HepG2 (cell line): Measurements from ENCODE around the gene SMPD3. TPM values are rescaled to one million over a fixed set of nuclear protein-coding genes. Genes with fewer than 3 reads are reported as not detected.

Source experiments
- ATAC-seq: fragments of 200-7000 bp; cut with Tn5 transposase; 3 replicates; pipeline ENCODE4 v1.9.1; 2020; ENCODE audit warnings: mild to moderate bottlenecking, moderate library complexity
- BruUV-seq: library from RNA; stranded (reverse); fragments of 400-500 nt; replicated peaks from 2 replicates; lab custom pipeline; 2021; lab: Mats Ljungman, UMichigan
- CTCF ChIA-PET: fragments of 300-600 bp; formaldehyde crosslinking; extraction: SDS; loops from one replicate; lab custom pipeline; 2021; ENCODE audit warnings: low total read pairs, inconsistent platforms, low intra/inter-chr PET ratio; lab: Yijun Ruan, JAX
- POLR2A ChIA-PET: fragments of 350-600 bp; sonication (Branson Sonifier 250); formaldehyde crosslinking; loops from one replicate; lab custom pipeline; 2020; ENCODE audit warnings: antibody characterized with exemption, inconsistent platforms; lab: Yijun Ruan, JAX
- DNase-seq: peaks from one replicate; pipeline ENCODE4 v3.0.0-alpha.2; 2015; ENCODE audit warnings: low spot score
- FAIRE-seq: peaks from 3 replicates; lab custom pipeline; 2011; peaks lifted over from hg19 to GRCh38; lab: Jason Lieb, UNC
- H2AFZ ChIP-seq: one replicate; pipeline ENCODE4 v1.6.1; 2011; ENCODE audit warnings: low read length, inconsistent platforms
- H3K27ac ChIP-seq: fragments of 300-600 bp; 3 replicates; pipeline ENCODE4 v1.8.0; 2011; ENCODE audit warnings: mixed run types, mild to moderate bottlenecking, mixed read lengths, low read length, inconsistent platforms; ENCODE audit not compliant: insufficient read depth; ENCODE audit errors: extremely low read length
- H3K27me3 ChIP-seq, 2 experiments: fragments of 200-600 bp in 1 of 2; 2 replicates in 1 of 2; 3 replicates in 1 of 2; pipeline versions ENCODE4 v1.6.0 to v1.8.0; 2011; ENCODE audit warnings: low read length in 2 of 2, mild to moderate bottlenecking in 2 of 2, moderate library complexity in 2 of 2, inconsistent platforms in 1 of 2; ENCODE audit not compliant: insufficient read depth in 2 of 2, control insufficient read depth in 1 of 2
- H3K36me3 ChIP-seq, 2 experiments: fragments of 200-600 bp in 1 of 2; replicated peaks in 1 of 2; 2 replicates in 1 of 2; 3 replicates in 1 of 2; pipeline versions ENCODE4 v1.5.1 to v1.8.0; 2011; ENCODE audit warnings: low read length in 2 of 2, inconsistent platforms in 1 of 2; ENCODE audit not compliant: insufficient read depth in 2 of 2, control insufficient read depth in 1 of 2
- H3K4me1 ChIP-seq: 2 replicates; pipeline ENCODE4 v1.5.1; 2012; ENCODE audit warnings: low read length, inconsistent platforms; ENCODE audit not compliant: insufficient read depth
- H3K4me2 ChIP-seq: 2 replicates; pipeline ENCODE4 v1.6.0; 2011; ENCODE audit warnings: low read depth, low read length, inconsistent platforms
- H3K4me3 ChIP-seq, 3 experiments: fragments of 200-600 bp in 1 of 3; sonication (generic), shearing (Covaris generic) in 1 of 3; replicated peaks in 1 of 3; 2 replicates each; pipeline ENCODE4 v1.5.1; 2011 to 2016; ENCODE audit warnings: low read length in 3 of 3, inconsistent platforms in 2 of 3, low read depth in 2 of 3, mild to moderate bottlenecking in 2 of 3, control low read depth in 1 of 3, mixed read lengths in 1 of 3; ENCODE audit not compliant: insufficient read depth in 1 of 3
- H3K79me2 ChIP-seq: one replicate; pipeline ENCODE4 v1.6.1; 2011; ENCODE audit warnings: low read length, inconsistent platforms; ENCODE audit not compliant: insufficient read depth
- H3K9ac ChIP-seq: 2 replicates; pipeline ENCODE4 v1.6.0; 2011; ENCODE audit warnings: mild to moderate bottlenecking, low read depth, low read length, inconsistent platforms; ENCODE audit not compliant: insufficient read depth
- H3K9me3 ChIP-seq: 2 replicates; pipeline ENCODE4 v1.5.1; 2012; ENCODE audit warnings: mild to moderate bottlenecking, low read length
- H4K20me1 ChIP-seq: 2 replicates; pipeline ENCODE4 v1.6.0; 2011; ENCODE audit warnings: inconsistent platforms, mild to moderate bottlenecking, low read length, moderate library complexity; ENCODE audit not compliant: insufficient read depth
- ATF4 ChIP-seq, 2 experiments: fragments of 450-650 bp in 1 of 2; sonication (generic) in 1 of 2; formaldehyde crosslinking; IDR thresholded peaks; 2 replicates each; pipeline versions ENCODE4 v1.5.0 to v1.8.0; 2020 to 2022; ENCODE audit warnings: mild to moderate bottlenecking in 1 of 2, missing genetic modification reagents in 1 of 2
- ATF6 ChIP-seq: sonication (generic); formaldehyde crosslinking; conservative IDR thresholded peaks from 2 replicates; pipeline ENCODE4 v1.4.0; 2020; ENCODE audit warnings: missing genetic modification reagents
- CHD2 ChIP-seq: IDR thresholded peaks from 2 replicates; pipeline ENCODE4 v1.6.1; 2011; ENCODE audit warnings: low read depth, low read length, improper control_type of control experiment
- DPF2 ChIP-seq: sonication (generic); formaldehyde crosslinking; IDR thresholded peaks from 2 replicates; pipeline ENCODE4 v1.4.0; 2020; ENCODE audit warnings: mild to moderate bottlenecking, low read depth, missing genetic modification reagents, borderline replicate concordance
- DR1 ChIP-seq: sonication (generic); formaldehyde crosslinking; IDR thresholded peaks from 2 replicates; pipeline ENCODE4 v1.8.0; 2021; ENCODE audit warnings: mild to moderate bottlenecking, missing genetic modification reagents, inconsistent platforms
- ERF ChIP-seq: IDR thresholded peaks from 2 replicates; pipeline ENCODE4 v1.6.1; 2018; ENCODE audit warnings: missing biosample characterization, missing genetic modification reagents
- HOXA9 ChIP-seq: sonication (generic); formaldehyde crosslinking; IDR thresholded peaks from 2 replicates; pipeline ENCODE4 v1.8.1; 2022; ENCODE audit warnings: missing genetic modification reagents, mild to moderate bottlenecking, moderate library complexity, borderline replicate concordance
- PAWR ChIP-seq: sonication (generic); formaldehyde crosslinking; IDR thresholded peaks from 2 replicates; pipeline ENCODE4 v1.4.0; 2020; ENCODE audit warnings: missing genetic modification reagents, mild to moderate bottlenecking, borderline replicate concordance
- PAXIP1 ChIP-seq: sonication (generic); formaldehyde crosslinking; conservative IDR thresholded peaks from 2 replicates; pipeline ENCODE4 v1.4.0; 2020; ENCODE audit warnings: mild to moderate bottlenecking, missing genetic modification reagents, moderate library complexity
- RELA ChIP-seq: sonication (generic); formaldehyde crosslinking; IDR thresholded peaks from 2 replicates; pipeline ENCODE4 v1.4.0; 2020; ENCODE audit warnings: missing genetic modification reagents
- TEAD3 ChIP-seq: optimal IDR thresholded peaks from 2 replicates; pipeline ENCODE3; 2016; ENCODE audit warnings: borderline replicate concordance
- ZBTB26 ChIP-seq: IDR thresholded peaks from 2 replicates; pipeline ENCODE4 v1.6.1; 2016; ENCODE audit warnings: missing compliant biosample characterization, missing genetic modification reagents, borderline replicate concordance
- ZFP41 ChIP-seq: sonication (generic); formaldehyde crosslinking; IDR thresholded peaks from 2 replicates; pipeline ENCODE4 v1.4.0; 2020; ENCODE audit warnings: mild to moderate bottlenecking, missing genetic modification reagents, borderline replicate concordance
- ZNF224 ChIP-seq: sonication (generic); formaldehyde crosslinking; IDR thresholded peaks from 2 replicates; pipeline ENCODE4 v1.5.0; 2020; ENCODE audit warnings: mild to moderate bottlenecking, missing genetic modification reagents
- ZNF253 ChIP-seq: sonication (generic); formaldehyde crosslinking; IDR thresholded peaks from 2 replicates; pipeline ENCODE4 v1.8.0; 2022; ENCODE audit warnings: mild to moderate bottlenecking, missing genetic modification reagents, borderline replicate concordance
- ZNF256 ChIP-seq: sonication (generic); formaldehyde crosslinking; conservative IDR thresholded peaks from 2 replicates; pipeline ENCODE4 v1.4.0; 2020; ENCODE audit warnings: missing genetic modification reagents
- ZNF678 ChIP-seq: sonication (generic); formaldehyde crosslinking; IDR thresholded peaks from 2 replicates; pipeline ENCODE4 v1.4.0; 2020; ENCODE audit warnings: mild to moderate bottlenecking, missing genetic modification reagents
- WGBS: methylation state at CpG from one replicate; pipeline ENCODE4 v1.1.6; 2017; ENCODE audit warnings: low lambda C conversion rate; 5-methylcytosine and 5-hydroxymethylcytosine counted together
- in situ Hi-C: cut with HindIII; loops from 2 replicates; pipeline ENCODE4 v1.10.0; 2017; ENCODE audit warnings: low pct_unique_long_range_greater_than_20kb; ENCODE audit not compliant: extremely low pct_ligation_motif_present
- intact Hi-C: fragments of 100-400 bp; cut with micrococcal nuclease; formaldehyde crosslinking; loops from one replicate; pipeline ENCODE4 v1.10.0; 2022; ENCODE audit not compliant: unreplicated experiment
- polyA plus RNA-seq, 8 experiments: library from polyadenylated mRNA; depleted of rRNA in 3 of 8; stranded (reverse) in 7 of 8; unstranded in 1 of 8; fragments of >200 nt; fragmentation: Illumina TruSeq in 4 of 8; extraction: Trizol in 4 of 8; gene quantifications; 2 replicates each; pipeline versions ENCODE4 v1.2.1 to v1.2.3, GENCODE V29; 2011 to 2016; ENCODE audit warnings: low read depth in 4 of 8, missing spikeins in 1 of 8, mixed read lengths in 1 of 8; ENCODE audit not compliant: insufficient read depth in 1 of 8
- total RNA-seq, 5 experiments: library from RNA; depleted of rRNA; stranded (reverse); fragments of >200 nt; fragmentation: Illumina TruSeq; extraction: Trizol; gene quantifications; 2 replicates each; pipeline ENCODE4 v1.2.3, GENCODE V29; 2016; ENCODE audit warnings: low read depth in 1 of 5

Gene SMPD3
- total and polyA plus RNA-seq, 2 of the 13 experiments (the other 11 are each of a cell fraction or from before 2014, with no cell fraction given), result 0.07 to 0.32 TPM

GRCh38 chr16:68412061-68412460 is 36.2 kb downstream of the SMPD3 start (continued):
- TF ChIP-seq PAXIP1 (no peak), ATF4 (CRISPR knock-in tag; IDR thresholded peaks at IDR 0.05) (no peak), DPF2 (CRISPR knock-in tag) (no peak), ATF6 (no peak), ERF (CRISPR knock-in tag) (no peak)

GRCh38 chr16:68411086-68411485 is 37.2 kb downstream of the SMPD3 start:
- Histone ChIP-seq H2AFZ (no peak overlapping the region), H3K27ac (no peak overlapping the region), H3K4me1 (no peaks in the 10 kb centered on the region; the same call in 1 of the 2 replicates), H3K9me3 (no peaks in the 10 kb centered on the region), H3K79me2 (no peaks in the 10 kb centered on the region), H3K36me3 (no peaks in the 10 kb centered on the region), H3K4me2 (no peak overlapping the region), H3K9ac (no peak overlapping the region), H4K20me1 (no peaks in the 10 kb centered on the region; the same call in 1 of the 2 replicates), H3K27me3 (peaks cover 4 to 32% of the 10 kb centered on the region in 2 experiments; a peak in 4 of 5 replicates), H3K4me3 (no peak overlapping the region)
- CTCF ChIA-PET, result no interaction called here
- TF ChIP-seq CHD2 (no peak), ZNF256 (CRISPR knock-in tag) (no peak), RELA (CRISPR knock-in tag) (no peak), PAWR (CRISPR knock-in tag) (no peak), HOXA9 (CRISPR knock-in tag) (no peak), ZNF253 (CRISPR knock-in tag) (no peak), DR1 (CRISPR knock-in tag) (no peak), ZNF678 (CRISPR knock-in tag) (no peak), ZFP41 (CRISPR knock-in tag) (no peak), ZNF224 (CRISPR knock-in tag) (no peak), ZBTB26 (no peak), TEAD3 (CRISPR knock-in tag) (no peak)
- no peak for FAIRE-seq
- no peak for ATAC-seq
- no peak for DNase-seq
- in situ Hi-C loops (no loop called here), intact Hi-C loops (no loop called here)
- no TSS peak for BruUV-seq
- WGBS, result 0% methylated on average over 1 of the region's 2 CpGs
- POLR2A ChIA-PET, result no interaction called here
